Upper lobe of left lung (tissue), 6 donors: ENCODE results near the gene APLF. TPM values are rescaled to one million over a fixed set of nuclear protein-coding genes. Genes with fewer than 3 reads are reported as not detected.

Source experiments
- ATAC-seq, 2 donors: fragments of 200-7000 bp; cut with Tn5 transposase; one replicate each; pipeline ENCODE4 v1.9.1; 2022; ENCODE audit warnings: mild to moderate bottlenecking in 2 of 2, moderate library complexity in 2 of 2; ENCODE audit not compliant: low FRiP score in 2 of 2
- DNase-seq, 2 donors: peaks; one replicate each; pipeline ENCODE4 v3.0.0-alpha.2; 2019 to 2020
- H3K27ac ChIP-seq, 4 donors: fragments of 200-600 bp; sonication (generic); one replicate each; pipeline ENCODE4 v1.5.1; 2016 to 2019
- H3K27me3 ChIP-seq, 4 donors: fragments of 200-600 bp; sonication (generic); one replicate each; pipeline ENCODE4 v1.5.1; 2017 to 2019
- H3K36me3 ChIP-seq, 4 donors: fragments of 200-600 bp; sonication (generic); one replicate each; pipeline ENCODE4 v1.5.1; 2016 to 2019
- H3K4me1 ChIP-seq, 4 donors: fragments of 200-600 bp; sonication (generic); one replicate each; pipeline ENCODE4 v1.5.1; 2018 to 2019
- H3K4me3 ChIP-seq, 4 donors: fragments of 200-600 bp; sonication (generic); one replicate each; pipeline ENCODE4 v1.5.1; 2017 to 2019; ENCODE audit warnings: mild to moderate bottlenecking in 2 of 4, moderate library complexity in 1 of 4
- H3K9me3 ChIP-seq, 4 donors: fragments of 200-600 bp; sonication (generic); one replicate each; pipeline ENCODE4 v1.5.1; 2018 to 2019
- EP300 ChIP-seq, 4 donors: sonication (generic); formaldehyde crosslinking; IDR thresholded peaks; one replicate each; pipeline ENCODE4 v1.5.1; 2017; ENCODE audit warnings: antibody characterized with exemption in 4 of 4, control low read depth in 2 of 4
- POLR2A ChIP-seq, 4 donors: fragments of 450-650 bp; IDR thresholded peaks; one replicate each; pipeline ENCODE4 v1.5.1; 2016 to 2017; ENCODE audit warnings: antibody characterized with exemption in 4 of 4, mild to moderate bottlenecking in 2 of 4
- POLR2AphosphoS5 ChIP-seq, 2 donors: sonication (generic); formaldehyde crosslinking; IDR thresholded peaks; one replicate each; pipeline ENCODE4 v1.5.1; 2017; ENCODE audit warnings: antibody characterized with exemption in 2 of 2
- WGBS, 2 donors: methylation state at CpG; one replicate each; pipeline ENCODE4 v1.1.5; 2017 to 2018; 5-methylcytosine and 5-hydroxymethylcytosine counted together
- total RNA-seq, 6 donors: library from RNA; depleted of rRNA in 4 of 6; stranded (reverse); fragments of >200 nt in 4 of 6; gene quantifications; one replicate each; pipeline versions ENCODE4 v1.1.0 to v1.2.1, GENCODE V29; 2016 to 2021
- TF ChIP-seq, protein P1 (sequence below), 6 experiments: fragments of 450-650 bp in 4 of 6; fragments of 200-600 bp in 2 of 6; sonication (generic) in 2 of 6; IDR thresholded peaks; one replicate each; pipeline ENCODE4 v1.5.1; 2016 to 2019; ENCODE audit warnings: antibody characterized with exemption in 6 of 6
- donor health status: DM: no; HTN: no; CAD: no; lungs with moderate emphysema.
- donor health status: DM: no; HTN: yes; CAD: no; lungs with severe emphysema.

APLF gene, protein sequence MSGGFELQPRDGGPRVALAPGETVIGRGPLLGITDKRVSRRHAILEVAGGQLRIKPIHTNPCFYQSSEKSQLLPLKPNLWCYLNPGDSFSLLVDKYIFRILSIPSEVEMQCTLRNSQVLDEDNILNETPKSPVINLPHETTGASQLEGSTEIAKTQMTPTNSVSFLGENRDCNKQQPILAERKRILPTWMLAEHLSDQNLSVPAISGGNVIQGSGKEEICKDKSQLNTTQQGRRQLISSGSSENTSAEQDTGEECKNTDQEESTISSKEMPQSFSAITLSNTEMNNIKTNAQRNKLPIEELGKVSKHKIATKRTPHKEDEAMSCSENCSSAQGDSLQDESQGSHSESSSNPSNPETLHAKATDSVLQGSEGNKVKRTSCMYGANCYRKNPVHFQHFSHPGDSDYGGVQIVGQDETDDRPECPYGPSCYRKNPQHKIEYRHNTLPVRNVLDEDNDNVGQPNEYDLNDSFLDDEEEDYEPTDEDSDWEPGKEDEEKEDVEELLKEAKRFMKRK
- total RNA-seq, result 1 to 10 TPM; 3.7 to 5.5 (median 4.7) TPM

DNA sequence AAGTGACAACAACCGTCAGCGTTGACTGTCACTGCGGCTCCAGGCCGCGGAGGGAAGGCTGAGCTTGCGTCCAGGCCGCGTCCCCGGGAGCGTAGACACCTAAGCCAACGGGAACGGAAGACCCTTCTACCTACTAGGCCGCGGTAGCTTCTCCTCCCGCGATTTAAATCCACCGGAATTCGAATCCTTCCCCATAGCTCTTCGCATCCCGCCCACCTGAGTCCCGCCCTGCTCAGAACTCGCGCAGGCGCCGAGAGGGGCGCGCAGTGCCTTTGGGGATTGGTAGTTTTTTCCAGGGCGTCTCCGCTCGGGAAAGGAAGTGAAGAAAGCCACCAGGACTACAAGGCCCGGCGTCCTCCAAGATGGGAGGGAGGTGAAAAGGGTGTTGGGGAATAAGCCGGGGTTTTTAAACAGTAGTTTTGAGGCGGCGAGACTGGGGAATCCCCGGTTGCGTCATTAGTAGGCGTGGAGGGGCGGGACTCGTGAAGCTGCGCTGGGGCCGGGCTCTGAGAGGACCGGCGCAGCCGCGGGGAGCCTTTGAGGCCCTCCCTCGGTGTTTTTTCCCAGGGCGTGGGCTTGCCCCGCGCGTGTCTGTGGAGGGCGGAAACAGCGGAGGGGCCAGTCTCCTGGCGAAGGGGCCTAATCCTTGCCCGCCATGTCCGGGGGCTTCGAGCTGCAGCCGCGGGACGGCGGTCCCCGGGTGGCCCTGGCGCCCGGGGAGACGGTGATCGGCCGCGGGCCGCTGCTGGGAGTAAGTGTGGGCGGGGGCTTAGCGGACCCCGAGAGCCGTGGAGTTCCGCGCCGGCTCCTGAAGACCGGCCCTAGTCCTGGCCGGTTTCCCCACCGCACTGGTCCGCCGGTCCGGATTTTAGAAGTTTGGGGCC lies at the start of gene APLF, which contains the start of gene FBXO48:
APLF (plus strand) TSS at position 509 of the 884 bp plus-strand sequence; CDS start at position 656, 147 bp downstream.
FBXO48 (minus strand) TSS at position 218 of the 884 bp plus-strand sequence. CDS start 2,149 bp downstream, outside the sequence.
- Histone ChIP-seq H3K4me3 (peak within 1 kb of the TSS; percentile 61 to 83 (median 71)), H3K4me1 (peaks cover 10 to 20% (median 17%) of the 10 kb centered on the region in 4 donors), H3K27ac (peak within 1 kb of the TSS; percentile 82 to 94 (median 88)), H3K27me3 (no peaks in the 10 kb centered on the region), H3K9me3 (no peaks in the 10 kb centered on the region), H3K36me3 (no peaks in the 10 kb centered on the region)
- 0% methylated on average over 46 to 77 of the region's 82 CpGs for WGBS, 2 donors
- ATAC-seq, result peak; percentile 98 to 99
- DNase-seq, result peak; percentile 98
- TF ChIP-seq EP300 (IDR thresholded peaks at IDR 0.05), result no peak
- peak; percentile 60 to 80 for TF ChIP-seq POLR2AphosphoS5 (IDR thresholded peaks at IDR 0.05)
- TF ChIP-seq POLR2A (IDR thresholded peaks at IDR 0.05), result peak in 3 of 4 donors; percentile 29 to 77 (median 71)

- H3K9me3 ChIP-seq, result no peaks in the 10 kb centered on the region
- DNase-seq, result no peak
- no peak for ATAC-seq
- no peaks in the 10 kb centered on the region for H3K36me3 ChIP-seq
- WGBS, 2 donors, result 42 to 93% methylated on average over 1 of the region's 1 CpG
- TF ChIP-seq POLR2AphosphoS5 (IDR thresholded peaks at IDR 0.05) (no peak), EP300 (IDR thresholded peaks at IDR 0.05) (no peak), POLR2A (IDR thresholded peaks at IDR 0.05) (no peak)
- TF ChIP-seq, protein P1, sequence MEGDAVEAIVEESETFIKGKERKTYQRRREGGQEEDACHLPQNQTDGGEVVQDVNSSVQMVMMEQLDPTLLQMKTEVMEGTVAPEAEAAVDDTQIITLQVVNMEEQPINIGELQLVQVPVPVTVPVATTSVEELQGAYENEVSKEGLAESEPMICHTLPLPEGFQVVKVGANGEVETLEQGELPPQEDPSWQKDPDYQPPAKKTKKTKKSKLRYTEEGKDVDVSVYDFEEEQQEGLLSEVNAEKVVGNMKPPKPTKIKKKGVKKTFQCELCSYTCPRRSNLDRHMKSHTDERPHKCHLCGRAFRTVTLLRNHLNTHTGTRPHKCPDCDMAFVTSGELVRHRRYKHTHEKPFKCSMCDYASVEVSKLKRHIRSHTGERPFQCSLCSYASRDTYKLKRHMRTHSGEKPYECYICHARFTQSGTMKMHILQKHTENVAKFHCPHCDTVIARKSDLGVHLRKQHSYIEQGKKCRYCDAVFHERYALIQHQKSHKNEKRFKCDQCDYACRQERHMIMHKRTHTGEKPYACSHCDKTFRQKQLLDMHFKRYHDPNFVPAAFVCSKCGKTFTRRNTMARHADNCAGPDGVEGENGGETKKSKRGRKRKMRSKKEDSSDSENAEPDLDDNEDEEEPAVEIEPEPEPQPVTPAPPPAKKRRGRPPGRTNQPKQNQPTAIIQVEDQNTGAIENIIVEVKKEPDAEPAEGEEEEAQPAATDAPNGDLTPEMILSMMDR (IDR thresholded peaks at IDR 0.05), result no peak
- H3K27me3 ChIP-seq, result no peaks in the 10 kb centered on the region
- H3K4me1 ChIP-seq, result no peaks in the 10 kb centered on the region
- H3K27ac ChIP-seq, result no peak overlapping the region
- H3K4me3 ChIP-seq, result no peak overlapping the region
Observed at GRCh38 chr2:68417926-68418325, 49.5 kb upstream of the APLF start.

GRCh38 chr2:68418419-68418818 lies 49.0 kb upstream of the APLF start:
- Histone ChIP-seq H3K27ac (no peak overlapping the region), H3K4me3 (no peak overlapping the region), H3K9me3 (no peaks in the 10 kb centered on the region), H3K4me1 (no peaks in the 10 kb centered on the region), H3K36me3 (no peaks in the 10 kb centered on the region), H3K27me3 (no peaks in the 10 kb centered on the region)
- TF ChIP-seq, protein P1 (IDR thresholded peaks at IDR 0.05), result no peak
- TF ChIP-seq POLR2A (IDR thresholded peaks at IDR 0.05), result no peak
- no peak for TF ChIP-seq POLR2AphosphoS5 (IDR thresholded peaks at IDR 0.05)
- TF ChIP-seq EP300 (IDR thresholded peaks at IDR 0.05), result no peak
- DNase-seq (no peak), ATAC-seq (no peak)
- WGBS, 2 donors, result 45 to 58% methylated on average over 1 of the region's 1 CpG

- Histone ChIP-seq H3K4me1 (no peaks in the 10 kb centered on the region), H3K9me3 (no peaks in the 10 kb centered on the region), H3K27me3 (no peaks in the 10 kb centered on the region), H3K27ac (no peak overlapping the region), H3K36me3 (no peaks in the 10 kb centered on the region), H3K4me3 (no peak overlapping the region)
- DNase-seq, result no peak
- TF ChIP-seq, protein P1 (IDR thresholded peaks at IDR 0.05), result no peak
- TF ChIP-seq POLR2A (IDR thresholded peaks at IDR 0.05) (no peak), EP300 (IDR thresholded peaks at IDR 0.05) (no peak), POLR2AphosphoS5 (IDR thresholded peaks at IDR 0.05) (no peak)
- no peak for ATAC-seq
- 83 to 87% methylated on average over 3 of the region's 3 CpGs for WGBS, 2 donors
Observed at GRCh38 chr2:68418855-68419254, 48.5 kb upstream of the APLF start.
